Measurements from ENCODE around the gene PARD3B.

- TF ChIP-seq CTCF (IDR thresholded peaks at IDR 0.05) (no peak), POLR2A (IDR thresholded peaks at IDR 0.05) (no peak), EP300 (IDR thresholded peaks at IDR 0.05; ENCODE audit: low read depth) (no peak)
These were observed 856.7 kb downstream of the PARD3B start for GRCh38 chr2:205402011-205402410.

Measured in transverse colon (tissue), 3 donors.